ENCODE results near the gene ZNF678.
A peak's percentile ranks its signal among the peaks of the same experiment; 100 is the strongest.

The ZNF678 gene

GRCh38 chr1:227563324-227564201 lies at the start of gene ZNF678:
Gene ZNF678, plus strand, starts transcription at chr1:227563556. Its CDS starts 87,436 bp downstream, at chr1:227650992.
- DNase-seq (ENCODE audit: low spot score), result peak; percentile 92

- no peak for DNase-seq (ENCODE audit: low spot score)
Measured at GRCh38 chr1:227518876-227519275, 44.5 kb upstream of the ZNF678 start.

- no peak for DNase-seq (ENCODE audit: low spot score)
Measured at GRCh38 chr1:227521782-227522181, 41.6 kb upstream of the ZNF678 start.

- DNase-seq (ENCODE audit: low spot score), result no peak
Measured at GRCh38 chr1:227526524-227526923, 36.8 kb upstream of the ZNF678 start.

- DNase-seq (ENCODE audit: low spot score), result no peak
Measured at GRCh38 chr1:227532019-227532619, 31.2 kb upstream of the ZNF678 start.

GRCh38 chr1:227540170-227541098 lies 22.9 kb upstream of the ZNF678 start:
- no peak for DNase-seq (ENCODE audit: low spot score)

GRCh38 chr1:227541129-227541528 lies 22.2 kb upstream of the ZNF678 start:
- no peak for DNase-seq (ENCODE audit: low spot score)

GRCh38 chr1:227541796-227542152 lies 21.6 kb upstream of the ZNF678 start:
- no peak for DNase-seq (ENCODE audit: low spot score)

- peak; percentile 75 for DNase-seq (ENCODE audit: low spot score)
Measured at GRCh38 chr1:227542153-227543120, 20.9 kb upstream of the ZNF678 start.

GRCh38 chr1:227543283-227544066 lies 19.9 kb upstream of the ZNF678 start:
- no peak for DNase-seq (ENCODE audit: low spot score)

GRCh38 chr1:227544067-227545050 lies 19.0 kb upstream of the ZNF678 start:
- no peak for DNase-seq (ENCODE audit: low spot score)

- DNase-seq (ENCODE audit: low spot score), result no peak
Measured at GRCh38 chr1:227545361-227545760, 18.0 kb upstream of the ZNF678 start.

- no peak for DNase-seq (ENCODE audit: low spot score)
Measured at GRCh38 chr1:227546059-227546458, 17.3 kb upstream of the ZNF678 start.

GRCh38 chr1:227546598-227547309 lies 16.6 kb upstream of the ZNF678 start:
- DNase-seq (ENCODE audit: low spot score), result no peak

GRCh38 chr1:227547310-227548118 lies 15.8 kb upstream of the ZNF678 start:
- no peak for DNase-seq (ENCODE audit: low spot score)

GRCh38 chr1:227548119-227548397 lies 15.3 kb upstream of the ZNF678 start:
- no peak for DNase-seq (ENCODE audit: low spot score)

GRCh38 chr1:227548448-227548847 lies 14.9 kb upstream of the ZNF678 start:
- DNase-seq (ENCODE audit: low spot score), result no peak

- DNase-seq (ENCODE audit: low spot score), result no peak
Measured at GRCh38 chr1:227549892-227550291, 13.5 kb upstream of the ZNF678 start.

Data from globus pallidus (tissue), 1 donor.